Measurements from ENCODE around the gene LARP1. TPM values are rescaled to one million over a fixed set of nuclear protein-coding genes. Genes with fewer than 3 reads are reported as not detected.
"Not testable (repeated sequence)": the region's sequence is repeated elsewhere in the genome, so short reads cannot be mapped to it uniquely, and the experiment has no call there.

The LARP1 gene
- total RNA-seq, 1 experiment from 2014 or later: 76.9 TPM

DNA sequence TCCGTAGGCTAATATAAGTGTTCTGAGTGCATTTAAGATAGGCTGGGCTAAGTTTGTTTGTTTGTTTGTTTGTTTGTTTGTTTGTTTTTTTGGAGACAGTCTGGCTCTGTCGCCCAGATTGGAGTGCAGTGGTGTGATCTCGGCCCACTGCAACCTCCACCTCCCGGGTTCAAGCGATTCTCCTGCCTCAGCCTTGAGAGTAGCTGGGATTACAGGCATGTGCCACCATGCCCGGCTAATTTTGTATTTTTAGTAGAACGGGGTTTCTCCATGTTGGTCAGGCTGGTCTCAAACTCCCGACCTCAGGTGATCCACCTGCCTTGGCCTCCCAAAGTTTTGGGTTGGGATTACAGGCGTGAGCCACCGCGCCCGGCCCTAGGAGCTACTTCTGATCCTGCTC lies 4.7 kb downstream of the LARP1 start:
- not testable (repeated sequence) for H3K27ac ChIP-seq; H3K4me3 ChIP-seq; H3K27me3 ChIP-seq (replicated peaks); DNase-seq (ENCODE audit: low read depth in 1 of 2, low spot score in 2 of 2); H3K9me3 ChIP-seq (replicated peaks)
- H3K4me1 ChIP-seq (replicated peaks): peaks cover 19% of the 10 kb centered on the region
- peaks cover 30% of the 10 kb centered on the region for H3K36me3 ChIP-seq

DNA sequence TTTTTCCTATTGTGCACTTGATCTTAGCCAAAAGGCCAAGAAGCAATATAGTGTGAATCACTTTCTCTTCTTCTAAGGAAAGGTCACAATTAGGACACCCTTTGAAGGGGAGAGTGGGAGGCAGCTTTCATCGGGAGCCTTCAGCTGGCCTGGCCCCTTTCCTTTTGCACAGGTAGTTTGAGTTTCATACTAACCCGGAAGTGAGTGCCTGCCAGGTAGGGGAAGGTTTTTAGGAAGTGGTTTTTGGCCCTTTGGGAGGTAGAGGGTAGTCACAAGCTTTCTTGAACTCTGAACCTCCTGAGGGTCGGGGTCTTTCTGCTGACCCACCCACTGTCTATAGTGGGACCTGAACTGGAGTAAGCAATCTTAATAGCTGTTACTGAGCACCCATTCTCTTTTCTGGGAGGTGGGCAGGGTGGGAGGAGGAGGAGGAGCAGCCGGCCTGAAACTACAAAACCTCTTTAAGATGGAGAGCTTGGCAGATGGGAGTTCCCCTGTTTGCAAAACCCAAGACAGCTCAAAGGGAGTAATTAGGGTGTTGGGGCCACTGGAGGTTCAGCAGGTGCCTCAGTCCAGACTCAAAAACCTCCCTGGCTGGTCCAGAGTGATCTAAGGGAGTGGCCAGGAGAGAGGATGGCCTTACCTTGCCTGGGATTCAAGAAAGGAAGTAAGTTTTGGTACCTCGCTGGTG lies 6.0 kb downstream of the LARP1 start:
- H3K36me3 ChIP-seq: peaks cover 21% of the 10 kb centered on the region
- DNase-seq (ENCODE audit: low read depth in 1 of 2, low spot score in 2 of 2): no peak
- H3K4me3 ChIP-seq: no peak overlapping the region
- no peak overlapping the region for H3K27ac ChIP-seq
- H3K9me3 ChIP-seq (replicated peaks): no peaks in the 10 kb centered on the region
- H3K27me3 ChIP-seq (replicated peaks): no peaks in the 10 kb centered on the region
- peaks cover 19% of the 10 kb centered on the region for H3K4me1 ChIP-seq (replicated peaks)

DNA sequence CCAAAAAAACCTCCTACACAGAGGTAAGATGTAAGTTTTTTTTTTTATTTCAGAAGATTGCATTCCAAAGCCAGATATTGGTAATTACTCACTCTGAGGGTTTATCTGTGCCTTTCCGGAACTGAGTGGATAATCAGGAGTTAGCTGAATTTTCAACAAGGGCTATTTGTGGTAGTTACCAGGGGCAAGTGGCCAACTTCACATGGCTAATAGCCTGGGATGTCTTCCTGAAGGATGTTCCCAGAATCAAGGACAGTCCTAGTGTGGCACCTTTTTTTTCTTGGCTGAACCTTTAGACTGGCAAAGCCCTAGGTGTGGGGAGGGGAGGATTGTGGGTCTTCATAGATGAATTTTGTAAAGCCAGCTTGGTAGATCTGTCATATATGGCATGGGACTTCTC lies 7.1 kb downstream of the LARP1 start:
- DNase-seq (ENCODE audit: low read depth in 1 of 2, low spot score in 2 of 2): no peak
- no peaks in the 10 kb centered on the region for H3K27me3 ChIP-seq (replicated peaks)
- H3K27ac ChIP-seq: no peak overlapping the region
- H3K36me3 ChIP-seq: peaks cover 16% of the 10 kb centered on the region
- no peak overlapping the region for H3K4me3 ChIP-seq
- H3K4me1 ChIP-seq (replicated peaks): peaks cover 17% of the 10 kb centered on the region
- no peaks in the 10 kb centered on the region for H3K9me3 ChIP-seq (replicated peaks)

DNA sequence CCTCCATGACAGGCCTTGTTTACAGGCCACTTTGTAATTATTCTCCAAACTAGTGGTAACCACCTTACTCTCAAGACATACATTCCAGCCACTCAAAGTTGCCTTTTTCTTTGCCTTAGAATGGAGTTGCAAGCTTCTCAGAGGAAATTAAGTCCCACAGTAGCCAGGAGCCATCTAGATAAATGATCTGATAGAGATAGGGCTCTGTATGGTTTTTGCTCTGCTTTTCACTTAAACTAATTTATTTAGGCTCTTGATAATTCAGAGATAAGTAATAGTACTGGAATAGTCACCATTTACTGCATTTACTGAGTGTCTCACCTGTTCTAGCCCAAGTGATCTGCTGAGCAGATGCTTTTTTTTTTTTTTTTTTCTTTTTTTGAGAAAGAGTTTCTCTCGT lies 7.5 kb downstream of the LARP1 start:
- no peak overlapping the region for H3K4me3 ChIP-seq
- no peaks in the 10 kb centered on the region for H3K27me3 ChIP-seq (replicated peaks)
- H3K9me3 ChIP-seq (replicated peaks): no peaks in the 10 kb centered on the region
- peaks cover 16% of the 10 kb centered on the region for H3K36me3 ChIP-seq
- no peak overlapping the region for H3K27ac ChIP-seq
- DNase-seq (ENCODE audit: low read depth in 1 of 2, low spot score in 2 of 2): no peak
- peaks cover 14% of the 10 kb centered on the region for H3K4me1 ChIP-seq (replicated peaks)

DNA sequence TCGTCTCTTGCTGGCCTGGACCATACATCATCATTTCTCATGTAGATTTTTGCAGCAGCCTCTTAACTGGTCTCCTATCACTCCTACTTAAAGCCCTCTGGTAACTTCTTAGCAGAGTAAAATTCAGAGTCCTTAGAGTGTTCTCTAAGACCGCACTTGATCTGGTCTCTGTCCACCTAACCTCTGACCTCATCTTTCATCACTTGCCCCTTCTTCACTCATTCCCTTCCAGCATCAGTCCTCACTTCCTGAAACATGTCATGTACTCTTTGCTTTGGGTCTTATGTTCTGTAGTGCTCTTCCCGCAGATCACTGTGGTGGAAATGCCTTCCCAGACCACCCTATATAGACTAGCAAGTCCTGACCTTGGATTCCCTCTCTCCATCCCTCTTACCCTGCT lies 9.8 kb downstream of the LARP1 start:
- Histone ChIP-seq H3K27ac (no peak overlapping the region), H3K4me3 (no peak overlapping the region), H3K27me3 (replicated peaks) (no peaks in the 10 kb centered on the region), H3K4me1 (replicated peaks) (no peaks in the 10 kb centered on the region), H3K9me3 (replicated peaks) (no peaks in the 10 kb centered on the region), H3K36me3 (peaks cover 14% of the 10 kb centered on the region)
- DNase-seq (ENCODE audit: low read depth in 1 of 2, low spot score in 2 of 2): no peak

DNA sequence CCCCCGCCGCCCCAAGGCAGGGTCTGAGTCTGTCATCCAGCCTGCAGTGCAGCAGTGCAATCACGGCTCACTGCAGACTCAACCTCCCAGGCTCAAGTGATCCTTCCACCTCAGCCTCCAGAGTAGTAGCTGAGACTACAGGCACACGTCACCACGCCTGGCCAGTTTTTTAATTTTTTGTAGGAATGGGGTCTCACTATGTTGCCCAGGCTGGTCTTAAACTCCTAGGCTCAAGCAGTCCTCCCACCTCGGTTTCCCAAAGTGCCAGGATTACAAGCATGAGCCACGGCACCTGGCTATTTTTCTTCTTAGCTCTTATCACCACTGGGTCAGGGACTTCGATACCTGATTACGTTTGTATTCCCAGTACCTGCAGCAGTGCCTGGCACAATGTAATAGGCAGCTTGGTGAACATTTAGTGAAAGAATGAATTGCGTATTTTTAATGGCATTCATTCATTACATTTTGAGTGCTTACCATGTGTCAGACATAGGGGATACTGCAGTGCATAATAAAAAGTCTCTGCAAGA lies 10.3 kb downstream of the LARP1 start:
- no peaks in the 10 kb centered on the region for H3K27me3 ChIP-seq (replicated peaks)
- H3K27ac ChIP-seq: no peak overlapping the region
- H3K4me3 ChIP-seq: no peak overlapping the region
- no peaks in the 10 kb centered on the region for H3K9me3 ChIP-seq (replicated peaks)
- peaks cover 14% of the 10 kb centered on the region for H3K36me3 ChIP-seq
- DNase-seq (ENCODE audit: low read depth in 1 of 2, low spot score in 2 of 2): no peak
- H3K4me1 ChIP-seq (replicated peaks): no peaks in the 10 kb centered on the region

DNA sequence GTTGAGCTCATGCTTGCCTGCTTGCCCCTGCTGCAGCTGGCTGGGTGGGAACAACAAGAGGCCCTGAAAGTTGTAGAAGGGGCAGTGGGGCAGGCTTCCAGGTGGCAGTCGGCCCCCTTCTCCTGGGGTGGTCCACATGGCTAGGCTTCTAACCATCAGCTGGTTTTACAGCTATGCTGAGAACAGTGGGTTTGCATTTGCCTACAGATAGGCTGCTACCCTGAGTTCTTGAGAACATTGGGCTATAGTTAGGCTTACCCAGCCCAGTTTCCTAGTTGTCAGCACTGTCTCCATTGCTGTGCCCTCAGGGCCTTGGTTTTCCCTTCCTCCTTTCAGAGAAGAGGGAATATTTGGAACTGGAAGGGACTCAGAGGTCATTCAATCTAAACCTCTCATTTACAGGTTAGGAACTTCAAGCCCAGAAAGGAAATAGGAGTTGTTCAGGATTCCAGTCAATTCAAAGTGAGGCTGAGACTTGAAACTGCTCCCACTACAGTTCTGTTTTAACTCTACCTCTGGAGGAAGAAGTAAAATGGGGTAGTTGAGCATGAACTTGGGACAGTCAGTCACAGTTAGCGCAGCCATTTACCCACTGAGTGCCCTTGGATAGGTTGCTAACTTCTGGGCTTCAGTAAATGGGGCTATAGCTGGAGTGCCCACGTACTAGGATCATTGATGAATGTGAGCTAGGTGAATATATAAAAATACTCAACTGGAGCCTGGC lies 11.5 kb downstream of the LARP1 start:
- H3K4me1 ChIP-seq (replicated peaks): no peaks in the 10 kb centered on the region

DNA sequence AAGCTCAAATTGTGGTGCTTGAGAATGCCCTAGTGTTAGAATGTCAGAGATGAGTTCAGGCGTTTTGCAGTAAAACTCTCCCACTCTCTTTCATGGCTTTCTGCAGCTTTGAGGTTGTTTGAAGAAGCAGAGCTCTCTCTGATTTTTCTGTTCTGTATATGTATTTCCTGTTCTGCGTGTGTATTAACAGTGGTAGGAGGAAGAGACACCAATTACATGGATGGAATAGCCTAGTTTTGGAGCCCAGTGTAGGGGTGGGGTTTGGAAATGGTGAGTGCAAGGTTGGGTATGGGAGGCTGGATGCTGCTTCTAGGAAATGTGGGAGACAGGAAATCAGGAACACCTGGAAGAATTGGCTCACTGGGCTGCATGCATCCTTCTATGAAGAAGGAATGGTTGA lies 12.4 kb downstream of the LARP1 start:
- Histone ChIP-seq H3K27me3 (replicated peaks) (no peaks in the 10 kb centered on the region), H3K9me3 (replicated peaks) (no peaks in the 10 kb centered on the region), H3K27ac (no peak overlapping the region), H3K4me1 (replicated peaks) (peaks cover 3% of the 10 kb centered on the region; the same call in 1 of the 2 replicates), H3K4me3 (no peak overlapping the region), H3K36me3 (peaks cover 19% of the 10 kb centered on the region; the same call in 1 of the 2 replicates)
- no peak for DNase-seq (ENCODE audit: low read depth in 1 of 2, low spot score in 2 of 2)

More for the DNA sequence above, 11.5 kb downstream of the LARP1 start:
- no peak overlapping the region for H3K4me3 ChIP-seq
- H3K27me3 ChIP-seq (replicated peaks): no peaks in the 10 kb centered on the region
- no peak for DNase-seq (ENCODE audit: low read depth in 1 of 2, low spot score in 2 of 2)
- H3K9me3 ChIP-seq (replicated peaks): no peaks in the 10 kb centered on the region
- H3K36me3 ChIP-seq: peaks cover 16% of the 10 kb centered on the region
- H3K27ac ChIP-seq: no peak overlapping the region

DNA sequence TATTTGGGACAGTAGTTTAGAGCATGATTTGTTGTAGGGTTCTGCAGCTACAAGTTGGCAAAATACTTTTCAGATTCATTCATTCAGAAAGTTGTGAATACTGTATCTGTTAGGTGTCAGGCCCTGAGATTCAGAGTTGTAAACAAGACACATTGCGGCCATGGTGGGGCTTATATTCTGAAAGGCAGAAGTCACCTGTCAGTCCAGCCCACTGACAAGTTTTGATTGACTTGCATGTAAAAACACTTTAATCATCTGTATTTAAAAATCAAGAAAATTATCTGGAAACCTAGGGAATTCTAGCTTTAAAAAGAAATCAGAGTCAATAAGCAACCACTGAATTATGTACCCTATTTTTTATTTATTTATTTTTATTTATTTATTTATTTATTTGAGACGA lies 13.0 kb downstream of the LARP1 start:
- H3K36me3 ChIP-seq: peaks cover 17% of the 10 kb centered on the region; the same call in 1 of the 2 replicates
- DNase-seq (ENCODE audit: low read depth in 1 of 2, low spot score in 2 of 2): no peak
- H3K9me3 ChIP-seq (replicated peaks): no peaks in the 10 kb centered on the region

DNA sequence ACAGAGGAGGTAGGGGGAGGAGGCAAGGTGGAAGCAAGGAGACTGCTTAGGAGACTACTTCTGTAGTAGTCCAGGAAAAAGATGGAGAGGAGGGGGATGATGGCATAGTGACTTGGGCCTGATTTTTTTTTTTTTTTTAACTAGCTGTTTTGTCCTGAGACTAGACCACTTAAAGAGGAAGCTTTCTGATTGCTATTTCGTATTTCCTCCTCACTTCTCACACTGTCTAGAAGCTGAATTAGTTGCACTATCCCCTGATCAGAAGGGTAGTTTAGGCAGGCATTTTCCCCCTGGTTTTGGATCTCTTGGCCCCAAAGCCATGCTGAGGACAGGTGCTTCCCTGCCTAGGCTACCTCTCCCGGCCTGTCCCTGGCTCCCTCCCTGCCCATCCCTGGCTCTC lies 14.9 kb downstream of the LARP1 start:
- Histone ChIP-seq H3K4me3 (no peak overlapping the region), H3K27ac (no peak overlapping the region)

More for the DNA sequence above, 13.0 kb downstream of the LARP1 start:
- no peak overlapping the region for H3K27ac ChIP-seq
- H3K4me3 ChIP-seq: no peak overlapping the region
- H3K27me3 ChIP-seq (replicated peaks): no peaks in the 10 kb centered on the region
- peaks cover 3% of the 10 kb centered on the region; the same call in 1 of the 2 replicates for H3K4me1 ChIP-seq (replicated peaks)

DNA sequence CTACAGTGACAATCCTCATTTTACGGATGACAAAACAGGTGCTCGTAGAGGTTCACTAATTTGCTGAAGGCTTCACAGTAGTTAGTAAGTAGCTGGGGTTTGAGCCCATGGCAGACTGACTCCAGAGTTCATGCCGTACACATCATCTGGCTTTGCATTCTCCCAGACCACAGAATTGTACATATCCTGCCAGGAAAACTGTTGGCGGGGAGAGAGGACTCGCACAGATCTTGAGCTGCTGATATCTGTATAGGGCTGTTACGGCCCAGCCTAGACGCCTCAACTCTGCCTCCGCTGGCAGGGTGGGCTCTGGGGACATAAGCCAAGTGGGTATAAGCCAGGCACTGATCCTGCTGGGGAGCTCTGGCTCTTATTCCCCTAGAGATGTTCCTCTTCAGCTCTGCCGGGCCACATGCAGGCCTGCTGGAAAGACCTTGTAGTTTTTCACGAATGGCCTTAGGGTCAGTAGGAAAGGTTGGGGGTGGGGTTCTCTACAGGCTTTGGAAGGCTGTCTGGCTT lies 16.3 kb downstream of the LARP1 start:
- peaks cover 15% of the 10 kb centered on the region; the same call in 1 of the 2 replicates for H3K36me3 ChIP-seq

More for the DNA sequence above, 14.9 kb downstream of the LARP1 start:
- Histone ChIP-seq H3K27me3 (replicated peaks) (no peaks in the 10 kb centered on the region), H3K4me1 (replicated peaks) (peaks cover 3% of the 10 kb centered on the region; the same call in 1 of the 2 replicates), H3K9me3 (replicated peaks) (no peaks in the 10 kb centered on the region), H3K36me3 (peaks cover 13% of the 10 kb centered on the region; the same call in 1 of the 2 replicates)
- DNase-seq (ENCODE audit: low read depth in 1 of 2, low spot score in 2 of 2): no peak

DNA sequence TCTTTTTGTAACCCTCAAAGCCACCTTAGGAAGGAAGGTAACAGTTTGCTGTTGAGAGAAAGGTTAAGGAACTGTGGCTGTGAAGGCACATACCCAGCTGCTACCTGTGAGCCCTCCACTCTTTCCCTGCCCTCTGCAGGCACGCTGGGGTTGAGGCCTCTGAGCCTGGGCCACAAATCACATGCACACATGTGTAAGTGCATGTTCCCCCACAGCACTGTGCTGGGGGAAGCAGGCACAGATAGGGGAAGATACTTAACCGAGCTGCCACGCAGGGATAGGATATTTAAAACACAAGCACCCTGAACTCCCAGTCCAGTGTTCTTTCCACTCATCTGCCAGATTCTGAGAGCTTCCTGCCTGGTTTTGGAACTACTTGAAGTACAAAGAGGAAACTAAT lies 18.1 kb downstream of the LARP1 start:
- H3K4me3 ChIP-seq: no peak overlapping the region
- H3K9me3 ChIP-seq (replicated peaks): no peaks in the 10 kb centered on the region
- peaks cover 21% of the 10 kb centered on the region; the same call in 1 of the 2 replicates for H3K36me3 ChIP-seq
- no peak for DNase-seq (ENCODE audit: low read depth in 1 of 2, low spot score in 2 of 2)
- H3K27ac ChIP-seq: no peak overlapping the region
- H3K4me1 ChIP-seq (replicated peaks): peaks cover 4% of the 10 kb centered on the region
- H3K27me3 ChIP-seq (replicated peaks): no peaks in the 10 kb centered on the region

More for the DNA sequence above, 16.3 kb downstream of the LARP1 start:
- no peaks in the 10 kb centered on the region for H3K9me3 ChIP-seq (replicated peaks)
- H3K4me3 ChIP-seq: no peak overlapping the region
- DNase-seq (ENCODE audit: low read depth in 1 of 2, low spot score in 2 of 2): no peak
- H3K4me1 ChIP-seq (replicated peaks): peaks cover 3% of the 10 kb centered on the region; the same call in 1 of the 2 replicates
- H3K27me3 ChIP-seq (replicated peaks): no peaks in the 10 kb centered on the region
- no peak overlapping the region for H3K27ac ChIP-seq

DNA sequence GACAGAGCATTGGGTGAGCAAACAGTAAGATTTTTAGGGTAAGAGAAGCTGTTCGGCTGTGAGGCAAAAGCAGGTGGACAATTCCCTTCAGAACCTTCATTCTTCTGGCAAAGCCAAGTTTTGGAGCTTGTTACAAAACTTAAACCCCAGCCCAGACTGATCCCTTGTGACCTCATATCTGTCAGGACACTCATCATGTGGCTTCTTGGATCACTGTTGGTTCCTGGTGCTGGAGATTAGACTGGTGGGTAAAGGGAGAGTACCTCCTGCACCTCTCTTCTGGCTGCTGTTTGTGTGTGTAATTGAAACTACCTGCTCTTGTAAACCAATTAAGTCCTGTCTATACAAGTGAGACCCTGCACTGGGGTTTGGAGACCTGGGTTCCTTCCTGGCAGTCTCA lies 21.0 kb downstream of the LARP1 start:
- Histone ChIP-seq H3K4me1 (replicated peaks) (peaks cover 17% of the 10 kb centered on the region), H3K36me3 (peaks cover 16% of the 10 kb centered on the region; the same call in 1 of the 2 replicates), H3K4me3 (no peak overlapping the region), H3K9me3 (replicated peaks) (no peaks in the 10 kb centered on the region), H3K27ac (no peak overlapping the region), H3K27me3 (replicated peaks) (no peaks in the 10 kb centered on the region)
- DNase-seq (ENCODE audit: low read depth in 1 of 2, low spot score in 2 of 2): no peak

DNA sequence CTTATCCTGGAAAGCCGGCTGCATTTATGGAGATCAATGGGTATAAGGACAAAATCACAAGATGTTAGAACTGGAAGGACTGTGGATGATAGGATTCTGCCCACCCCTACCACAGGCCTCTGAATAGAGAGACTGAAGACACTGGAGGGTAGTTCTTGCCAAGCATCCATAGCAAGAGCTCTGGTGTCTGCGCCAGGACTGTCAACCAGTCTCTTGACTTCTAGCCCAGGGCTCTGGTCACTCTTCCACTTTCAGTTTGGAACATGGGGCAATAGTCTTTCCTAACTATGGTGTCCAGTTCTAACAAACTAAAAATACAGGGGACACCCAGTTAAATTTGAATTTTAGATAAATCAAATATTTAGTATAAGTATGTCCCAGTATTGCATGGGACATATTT lies 23.4 kb downstream of the LARP1 start:
- DNase-seq (ENCODE audit: low read depth in 1 of 2, low spot score in 2 of 2): no peak

More for the DNA sequence above, 23.4 kb downstream of the LARP1 start:
- no peak overlapping the region for H3K27ac ChIP-seq
- no peak overlapping the region for H3K4me3 ChIP-seq
- H3K36me3 ChIP-seq: peaks cover 8% of the 10 kb centered on the region
- H3K27me3 ChIP-seq (replicated peaks): no peaks in the 10 kb centered on the region
- H3K9me3 ChIP-seq (replicated peaks): no peaks in the 10 kb centered on the region
- peaks cover 14% of the 10 kb centered on the region for H3K4me1 ChIP-seq (replicated peaks)
